ENCODE data around the gene SPOCK3. TPM values are rescaled to one million over a fixed set of nuclear protein-coding genes. Genes with fewer than 3 reads are reported as not detected.

SPOCK3 gene
- total RNA-seq, 4 donors from 2014 or later = not detected

DNA sequence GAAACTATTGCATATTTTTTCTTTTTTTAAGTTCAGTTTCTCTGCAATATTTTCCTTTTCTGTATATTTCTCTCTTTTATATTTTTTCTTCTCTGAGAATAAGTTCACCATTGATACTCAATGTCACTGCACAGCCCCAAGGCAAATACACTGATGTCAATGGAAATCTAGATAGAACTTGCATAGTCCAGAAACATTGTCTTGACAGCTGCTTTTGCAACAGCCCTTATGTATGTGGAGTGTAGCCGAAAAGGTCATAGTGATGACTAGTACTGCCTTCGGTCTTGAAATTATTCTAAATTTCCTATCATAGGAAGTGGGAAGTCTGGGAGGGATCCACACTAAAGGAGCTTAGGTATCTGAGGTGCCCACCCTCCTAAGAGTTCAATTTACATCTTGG, 150.0 kb downstream of the SPOCK3 start:
- no peaks in the 10 kb centered on the region for H3K27me3 ChIP-seq
- TF ChIP-seq, protein P1, sequence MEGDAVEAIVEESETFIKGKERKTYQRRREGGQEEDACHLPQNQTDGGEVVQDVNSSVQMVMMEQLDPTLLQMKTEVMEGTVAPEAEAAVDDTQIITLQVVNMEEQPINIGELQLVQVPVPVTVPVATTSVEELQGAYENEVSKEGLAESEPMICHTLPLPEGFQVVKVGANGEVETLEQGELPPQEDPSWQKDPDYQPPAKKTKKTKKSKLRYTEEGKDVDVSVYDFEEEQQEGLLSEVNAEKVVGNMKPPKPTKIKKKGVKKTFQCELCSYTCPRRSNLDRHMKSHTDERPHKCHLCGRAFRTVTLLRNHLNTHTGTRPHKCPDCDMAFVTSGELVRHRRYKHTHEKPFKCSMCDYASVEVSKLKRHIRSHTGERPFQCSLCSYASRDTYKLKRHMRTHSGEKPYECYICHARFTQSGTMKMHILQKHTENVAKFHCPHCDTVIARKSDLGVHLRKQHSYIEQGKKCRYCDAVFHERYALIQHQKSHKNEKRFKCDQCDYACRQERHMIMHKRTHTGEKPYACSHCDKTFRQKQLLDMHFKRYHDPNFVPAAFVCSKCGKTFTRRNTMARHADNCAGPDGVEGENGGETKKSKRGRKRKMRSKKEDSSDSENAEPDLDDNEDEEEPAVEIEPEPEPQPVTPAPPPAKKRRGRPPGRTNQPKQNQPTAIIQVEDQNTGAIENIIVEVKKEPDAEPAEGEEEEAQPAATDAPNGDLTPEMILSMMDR (IDR thresholded peaks at IDR 0.05) = no peak
- no peak for TF ChIP-seq POLR2A (IDR thresholded peaks at IDR 0.05)

GRCh38 chr4:167079762-167080161, 154.5 kb downstream of the SPOCK3 start:
- no peaks in the 10 kb centered on the region for H3K9me3 ChIP-seq
- intact Hi-C loops (cut with DNase I) = no loop called here
- H3K27ac ChIP-seq = no peak overlapping the region
- no peaks in the 10 kb centered on the region for H3K27me3 ChIP-seq
- no peaks in the 10 kb centered on the region for H3K4me1 ChIP-seq
- no peak for DNase-seq
- H3K4me3 ChIP-seq (replicated peaks in 1 of 3) = no peak overlapping the region
- no peaks in the 10 kb centered on the region for H3K36me3 ChIP-seq
- TF ChIP-seq POLR2A (IDR thresholded peaks at IDR 0.05) = no peak
- TF ChIP-seq, protein P1 (IDR thresholded peaks at IDR 0.05) = no peak

More for the DNA sequence above, 150.0 kb downstream of the SPOCK3 start:
- Histone ChIP-seq H3K27ac (no peak overlapping the region), H3K4me1 (no peaks in the 10 kb centered on the region), H3K4me3 (replicated peaks in 1 of 3) (no peak overlapping the region), H3K9me3 (no peaks in the 10 kb centered on the region), H3K36me3 (no peaks in the 10 kb centered on the region)
- intact Hi-C loops (cut with DNase I) = no loop called here
- WGBS, 2 donors = 78 to 85% methylated on average over 2 of the region's 2 CpGs
- no peak for DNase-seq

DNA sequence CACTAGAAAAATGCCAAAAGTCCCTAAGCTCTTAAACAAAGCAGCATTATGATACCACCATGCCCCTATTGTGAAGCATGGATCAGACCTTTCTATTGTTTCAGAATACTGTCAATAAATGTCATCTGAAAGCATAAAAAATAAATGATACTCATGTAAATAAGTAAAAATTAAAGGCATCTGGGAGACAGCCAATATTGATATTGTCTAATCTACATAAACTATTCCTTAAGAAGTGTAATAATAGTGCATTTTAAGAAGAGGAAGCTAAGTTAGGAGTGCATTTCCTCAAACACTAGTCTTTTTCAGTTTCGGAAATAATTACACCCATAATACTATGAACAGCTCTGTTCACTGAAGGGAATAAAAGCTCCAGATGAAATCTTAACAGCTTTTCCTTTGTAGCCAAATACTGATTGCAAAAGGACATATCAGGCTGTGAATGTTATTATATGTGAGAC, 181.6 kb downstream of the SPOCK3 start:
- Histone ChIP-seq H3K27me3 (no peaks in the 10 kb centered on the region), H3K4me1 (no peaks in the 10 kb centered on the region), H3K4me3 (replicated peaks in 1 of 3) (no peak overlapping the region), H3K9me3 (no peaks in the 10 kb centered on the region), H3K27ac (no peak overlapping the region), H3K36me3 (no peaks in the 10 kb centered on the region)
- 28 to 38% methylated on average over 1 of the region's 1 CpG for WGBS, 2 donors
- DNase-seq = no peak
- TF ChIP-seq, protein P1 (IDR thresholded peaks at IDR 0.05) = no peak
- TF ChIP-seq POLR2A (IDR thresholded peaks at IDR 0.05) = no peak
- intact Hi-C loops (cut with DNase I) = no loop called here

DNA sequence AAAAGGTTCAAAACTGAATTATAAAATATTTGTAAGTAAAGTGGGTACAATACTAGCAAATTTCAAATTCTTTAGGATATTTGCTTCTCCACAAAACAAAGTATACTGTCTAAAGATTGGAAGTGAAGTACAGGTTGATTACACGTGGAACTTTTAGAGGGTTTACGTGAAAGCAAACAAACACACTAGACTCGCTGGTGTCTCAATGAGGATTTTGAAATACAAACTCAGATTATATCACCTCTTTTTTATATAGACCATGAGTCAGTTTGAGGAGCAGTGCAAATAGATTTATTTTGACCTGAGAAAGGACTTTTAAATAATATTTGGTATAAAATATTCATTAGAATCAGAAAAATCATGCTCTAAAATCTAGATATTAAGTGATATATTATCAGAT, 185.0 kb downstream of the SPOCK3 start:
- Histone ChIP-seq H3K27me3 (no peaks in the 10 kb centered on the region), H3K9me3 (no peaks in the 10 kb centered on the region), H3K27ac (no peak overlapping the region), H3K4me3 (replicated peaks in 1 of 3) (no peak overlapping the region), H3K4me1 (no peaks in the 10 kb centered on the region), H3K36me3 (no peaks in the 10 kb centered on the region)
- 81 to 82% methylated on average over 3 of the region's 3 CpGs for WGBS, 2 donors
- intact Hi-C loops (cut with DNase I) = no loop called here
- no peak for DNase-seq
- no peak for TF ChIP-seq POLR2A (IDR thresholded peaks at IDR 0.05)
- TF ChIP-seq, protein P1 (IDR thresholded peaks at IDR 0.05) = no peak

GRCh38 chr4:167041524-167041923, 192.8 kb downstream of the SPOCK3 start:
- TF ChIP-seq POLR2A (IDR thresholded peaks at IDR 0.05) = no peak
- intact Hi-C loops (cut with DNase I) = no loop called here
- H3K27me3 ChIP-seq = no peaks in the 10 kb centered on the region
- H3K36me3 ChIP-seq = no peaks in the 10 kb centered on the region
- H3K4me3 ChIP-seq (replicated peaks in 1 of 3) = no peak overlapping the region
- no peak for DNase-seq
- H3K27ac ChIP-seq = no peak overlapping the region
- H3K4me1 ChIP-seq = no peaks in the 10 kb centered on the region
- no peaks in the 10 kb centered on the region for H3K9me3 ChIP-seq
- WGBS, 2 donors = 83 to 85% methylated on average over 1 of the region's 1 CpG

GRCh38 chr4:167035390-167035789, 198.9 kb downstream of the SPOCK3 start:
- Histone ChIP-seq H3K27me3 (no peaks in the 10 kb centered on the region), H3K36me3 (no peaks in the 10 kb centered on the region), H3K9me3 (no peaks in the 10 kb centered on the region), H3K4me3 (replicated peaks in 1 of 3) (no peak overlapping the region), H3K27ac (no peak overlapping the region), H3K4me1 (no peaks in the 10 kb centered on the region)
- no peak for TF ChIP-seq POLR2A (IDR thresholded peaks at IDR 0.05)
- TF ChIP-seq, protein P1 (IDR thresholded peaks at IDR 0.05) = no peak
- 91 to 94% methylated on average over 3 of the region's 3 CpGs for WGBS, 2 donors
- intact Hi-C loops (cut with DNase I) = no loop called here
- no peak for DNase-seq
